ENCODE results near the gene PBOV1.

Gene PBOV1

DNA sequence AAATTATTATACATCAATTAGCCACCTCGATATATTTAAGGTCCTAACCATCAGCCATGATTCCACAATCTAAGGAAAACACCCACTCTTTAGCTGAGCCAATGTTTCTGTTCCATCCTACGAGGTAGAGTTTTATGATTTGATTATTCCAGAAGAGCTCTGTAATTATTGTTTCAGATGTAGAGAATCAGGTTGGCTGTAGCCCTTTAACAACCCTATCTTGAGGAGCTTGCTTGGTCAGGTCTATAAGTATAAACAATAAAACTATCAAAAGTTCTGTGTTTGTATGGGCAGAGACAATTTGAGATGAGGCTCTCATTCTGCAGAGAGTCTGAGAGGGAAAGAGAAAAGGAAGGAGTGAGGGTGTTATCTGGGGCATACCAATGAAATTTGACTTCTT is at the start of gene PBOV1:
Gene PBOV1 (minus strand): TSS at position 43 of the 400 bp plus-strand sequence. CDS start 96 bp downstream, outside the sequence.
- no peak for DNase-seq

DNA sequence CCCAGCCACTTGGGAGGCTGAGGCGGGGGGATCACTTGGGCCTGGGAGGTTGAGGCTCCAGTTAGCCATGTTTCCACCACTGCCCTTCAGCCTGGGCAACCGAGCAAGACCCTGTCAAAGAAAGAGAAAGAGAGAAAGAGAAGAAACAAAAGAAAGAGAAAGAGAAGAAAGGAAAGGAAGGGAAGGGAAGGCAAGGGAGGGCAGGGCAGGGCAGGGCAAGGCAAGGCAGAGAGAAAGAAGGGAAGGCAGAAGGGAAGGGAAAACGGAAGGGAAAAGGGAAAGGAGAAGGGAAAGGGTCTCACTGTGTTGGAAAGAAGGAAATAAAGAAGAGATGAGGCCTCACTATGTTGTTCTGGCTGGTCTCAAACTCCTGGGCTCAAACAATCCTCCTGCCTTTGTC is 47.8 kb upstream of the PBOV1 start:
- no peak for DNase-seq

GRCh38 chr6:138264372-138264880 is 46.1 kb upstream of the PBOV1 start:
- no peak for DNase-seq

- no peak for DNase-seq
Observed at GRCh38 chr6:138263963-138264362, 45.7 kb upstream of the PBOV1 start.

DNA sequence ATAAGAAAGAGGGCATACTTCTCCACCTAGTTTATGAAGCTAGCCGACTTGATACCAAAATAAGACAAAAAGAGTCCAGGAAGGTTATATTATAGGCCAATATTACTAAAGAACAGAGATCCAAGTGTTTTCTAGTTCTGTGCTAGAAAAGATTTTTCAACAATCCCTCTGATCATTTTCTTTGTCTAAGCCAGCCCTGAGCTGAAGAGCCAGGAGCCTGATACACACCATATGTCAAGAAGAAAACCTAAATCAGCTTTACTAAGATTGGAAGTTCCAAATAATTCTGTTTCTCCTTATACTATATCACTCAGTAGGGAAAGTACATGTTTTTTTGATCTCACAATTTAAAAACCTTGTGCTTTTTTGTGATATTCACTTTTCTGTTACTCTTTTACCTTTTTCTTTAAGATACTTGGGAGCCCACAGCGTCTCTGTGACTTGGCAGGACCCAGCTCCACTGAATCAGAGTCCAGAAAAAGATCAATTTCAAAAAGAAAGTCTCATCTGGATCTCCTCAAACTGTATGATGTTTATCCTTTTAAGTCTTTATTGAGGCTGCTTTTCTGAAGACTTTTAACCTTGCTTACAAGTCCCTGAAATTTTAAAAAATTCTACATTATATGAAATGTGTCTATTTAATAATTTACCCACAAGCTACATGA is 43.0 kb upstream of the PBOV1 start:
- DNase-seq, result no peak

GRCh38 chr6:138258991-138259390 is 40.7 kb upstream of the PBOV1 start:
- peak in 2 of 3 experiments; percentile 27 to 36 for DNase-seq

GRCh38 chr6:138258197-138258596 is 39.9 kb upstream of the PBOV1 start:
- DNase-seq, result no peak

- DNase-seq, result no peak
Observed at GRCh38 chr6:138257638-138258040, 39.3 kb upstream of the PBOV1 start.

GRCh38 chr6:138255443-138255842 is 37.2 kb upstream of the PBOV1 start:
- no peak for DNase-seq

DNA sequence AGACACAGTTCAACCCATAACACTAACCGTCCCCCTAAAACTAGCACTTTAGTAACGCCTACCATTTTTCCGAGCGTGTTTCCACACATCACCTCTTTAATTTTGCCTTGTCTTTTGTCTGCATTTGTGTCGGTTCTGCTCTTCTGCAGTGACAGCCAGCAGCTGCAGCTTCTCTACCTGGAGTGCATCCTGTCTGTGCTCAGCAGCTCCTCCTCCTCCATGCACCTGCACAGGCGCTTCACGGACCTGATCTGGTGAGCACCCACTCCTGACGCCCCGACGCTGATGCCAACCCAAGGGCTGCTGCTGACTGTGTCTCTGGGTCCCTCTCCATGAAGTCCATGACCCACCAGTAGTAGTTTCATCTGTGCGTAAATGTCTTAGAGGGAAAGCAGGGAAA is 35.4 kb upstream of the PBOV1 start:
- DNase-seq, result peak; percentile 11 to 45 (median 35)

DNA sequence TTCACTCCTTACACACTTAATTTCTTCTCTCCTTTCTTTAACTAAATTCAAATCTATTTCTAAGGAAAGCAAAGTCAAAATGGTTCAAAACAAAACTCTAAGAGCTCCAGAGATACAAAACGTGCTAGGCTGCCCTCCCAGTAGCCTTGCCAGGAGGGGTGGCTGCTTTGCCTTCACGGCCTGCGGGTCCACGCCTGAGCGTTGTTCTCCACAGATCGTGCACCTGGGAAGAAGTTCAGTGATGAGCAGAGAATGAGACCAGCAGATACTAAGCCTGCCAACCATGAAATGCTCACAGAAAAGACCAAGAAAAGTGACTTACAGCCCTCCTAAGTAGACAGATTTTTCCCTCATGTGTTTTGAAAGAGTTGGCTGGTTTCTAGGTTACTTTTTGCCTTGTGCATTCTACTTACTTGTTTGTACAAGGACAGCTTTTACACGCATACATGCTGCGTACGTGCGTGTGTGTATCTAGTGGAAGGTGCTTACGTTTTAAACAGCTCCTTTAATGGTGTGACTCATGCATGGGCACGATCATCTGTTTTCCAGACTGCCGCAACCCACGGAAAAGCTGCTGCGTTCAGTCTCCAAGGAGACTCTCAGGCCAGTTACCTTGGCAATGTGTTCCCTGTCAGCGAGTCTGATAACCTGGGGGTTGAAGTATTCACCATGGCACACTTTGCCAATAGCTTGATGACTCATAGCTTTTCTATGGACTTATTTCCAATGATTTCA is 32.4 kb upstream of the PBOV1 start:
- peak in 2 of 3 experiments; percentile 61 to 85 for DNase-seq

DNA sequence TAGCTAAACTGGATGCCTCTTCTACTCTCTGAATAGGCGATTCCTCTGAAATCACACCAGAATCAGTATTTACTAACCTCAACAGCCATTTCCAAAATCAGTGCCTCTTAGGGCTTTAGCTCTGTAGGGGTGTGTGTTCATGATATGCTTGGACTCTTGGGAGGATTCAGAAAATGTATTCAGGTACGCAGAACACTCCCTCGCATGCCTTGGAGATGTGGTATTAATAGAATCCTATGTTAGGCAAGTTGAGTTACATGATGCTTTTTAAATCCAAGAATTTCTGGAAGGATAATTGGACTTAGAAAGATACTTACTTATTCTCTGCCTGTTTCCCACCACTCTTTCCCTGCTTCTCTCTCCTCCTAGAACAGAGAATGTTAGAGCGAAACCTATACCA is 31.8 kb upstream of the PBOV1 start:
- no peak for DNase-seq

DNA sequence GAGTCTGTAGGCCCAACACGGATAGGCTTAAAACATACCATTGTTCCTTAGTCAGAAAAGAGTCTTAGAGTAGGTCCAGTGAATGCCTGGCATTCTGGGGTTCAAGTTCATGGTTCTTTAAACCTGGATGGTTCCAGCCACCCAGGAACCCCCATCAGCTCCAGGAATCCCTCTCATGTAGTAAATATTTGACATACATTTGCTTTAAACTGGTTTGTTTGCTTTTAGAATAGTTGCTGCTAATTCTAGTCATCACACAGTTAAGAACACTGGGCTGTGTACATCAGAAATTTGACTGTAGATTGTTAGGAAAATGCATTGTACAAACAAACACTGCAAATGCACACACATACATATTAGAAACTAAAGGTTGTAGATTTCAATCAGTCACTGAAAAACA is 30.6 kb upstream of the PBOV1 start:
- no peak for DNase-seq

- no peak for DNase-seq
Observed at GRCh38 chr6:138248011-138248410, 29.7 kb upstream of the PBOV1 start.

DNA sequence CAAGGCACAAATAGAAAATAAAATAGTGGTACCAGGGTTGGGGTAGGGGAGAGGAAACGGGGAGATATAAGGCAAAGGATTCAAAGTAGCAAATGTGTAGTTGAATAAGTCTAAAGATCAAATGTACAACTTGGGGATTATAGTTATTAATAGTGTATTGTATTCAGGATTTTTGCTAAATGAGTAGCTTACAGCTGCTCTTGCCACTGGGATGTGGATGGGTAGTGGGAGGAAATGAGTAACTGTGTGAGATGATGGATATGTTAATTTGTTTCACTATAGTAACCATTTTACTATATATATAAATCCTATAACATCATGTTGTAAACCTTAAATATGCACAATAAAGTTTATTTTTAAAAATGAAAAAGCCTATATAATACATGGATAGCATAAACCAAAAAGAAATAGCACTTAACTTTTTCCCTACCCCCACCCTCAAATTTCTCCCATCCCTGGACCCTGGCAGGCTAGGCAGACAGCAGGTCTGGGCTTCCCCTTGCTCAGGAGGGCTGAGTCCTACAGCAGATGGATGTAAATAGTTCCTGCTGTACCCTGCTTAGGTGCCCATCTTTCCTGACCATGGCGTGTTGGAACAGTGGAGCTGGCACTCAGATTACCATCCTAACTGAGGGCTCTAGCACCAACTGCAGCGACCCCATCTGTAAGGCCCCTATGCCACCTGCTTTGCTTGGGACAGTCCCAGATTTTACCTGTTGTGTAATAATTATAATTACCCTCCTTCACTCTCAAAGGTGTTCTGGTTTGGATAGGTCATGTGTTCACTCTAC is 28.6 kb upstream of the PBOV1 start:
- no peak for DNase-seq

DNA sequence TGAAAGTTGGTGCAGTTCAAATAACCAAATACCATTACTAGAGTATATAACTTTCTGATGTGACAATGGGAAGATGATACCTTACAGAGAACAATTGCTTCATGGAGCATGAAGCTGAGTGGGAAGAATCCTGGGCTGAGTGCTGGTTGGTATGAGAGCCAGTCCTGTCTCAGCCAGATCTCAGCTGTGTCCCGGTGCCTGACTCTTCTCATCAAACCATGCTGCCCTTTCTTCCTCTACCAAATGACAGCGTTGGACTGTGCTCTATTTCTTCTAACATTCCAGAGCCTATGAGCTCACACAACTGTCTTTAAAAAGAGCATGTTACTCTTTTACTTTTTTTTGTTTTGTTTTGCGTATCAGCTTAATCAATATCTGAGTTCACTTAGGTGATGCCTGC is 27.5 kb upstream of the PBOV1 start:
- DNase-seq, result no peak

GRCh38 chr6:138242987-138243592 is 24.8 kb upstream of the PBOV1 start:
- peak in 2 of 3 experiments; percentile 29 to 74 for DNase-seq

DNA sequence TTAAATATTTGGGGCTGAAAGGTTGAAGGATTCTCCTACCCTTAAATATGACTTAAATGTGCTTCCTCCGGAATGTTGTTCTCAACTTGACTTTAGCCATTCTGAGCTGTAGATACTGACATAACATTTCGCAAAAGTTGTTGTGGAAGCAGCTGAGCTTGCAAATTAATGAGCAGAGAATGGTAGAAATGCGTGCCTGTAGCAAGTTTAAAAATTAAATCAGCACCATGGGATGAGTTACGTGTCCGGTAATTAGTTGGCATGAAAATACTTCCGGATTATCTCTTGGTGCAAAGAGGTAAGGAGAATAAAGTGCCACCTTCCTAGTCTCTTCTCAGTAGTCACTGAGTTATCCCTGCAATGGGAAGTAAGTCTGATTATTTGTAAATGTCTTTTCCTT is 23.6 kb upstream of the PBOV1 start:
- DNase-seq, result no peak

DNA sequence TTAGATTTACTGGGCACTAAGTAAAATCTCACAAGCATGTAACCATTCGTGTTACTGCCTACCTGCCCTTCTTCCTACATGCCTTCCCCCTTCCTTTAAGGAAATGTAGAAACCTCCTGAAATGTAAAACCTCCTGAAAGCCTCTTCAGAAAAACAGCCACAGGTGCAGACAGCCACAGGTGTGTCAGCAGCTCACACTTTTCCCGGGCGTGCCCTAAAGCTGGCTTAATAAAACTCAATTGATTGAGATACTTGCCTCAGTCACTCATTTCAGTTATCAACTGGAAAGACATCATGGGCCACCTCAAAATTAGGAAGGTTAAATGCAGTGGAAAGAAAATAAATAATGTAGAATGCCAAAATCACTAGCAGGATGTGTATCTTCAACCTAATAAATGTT is 23.1 kb upstream of the PBOV1 start:
- peak in 1 of 3 experiments; percentile 39 for DNase-seq

DNA sequence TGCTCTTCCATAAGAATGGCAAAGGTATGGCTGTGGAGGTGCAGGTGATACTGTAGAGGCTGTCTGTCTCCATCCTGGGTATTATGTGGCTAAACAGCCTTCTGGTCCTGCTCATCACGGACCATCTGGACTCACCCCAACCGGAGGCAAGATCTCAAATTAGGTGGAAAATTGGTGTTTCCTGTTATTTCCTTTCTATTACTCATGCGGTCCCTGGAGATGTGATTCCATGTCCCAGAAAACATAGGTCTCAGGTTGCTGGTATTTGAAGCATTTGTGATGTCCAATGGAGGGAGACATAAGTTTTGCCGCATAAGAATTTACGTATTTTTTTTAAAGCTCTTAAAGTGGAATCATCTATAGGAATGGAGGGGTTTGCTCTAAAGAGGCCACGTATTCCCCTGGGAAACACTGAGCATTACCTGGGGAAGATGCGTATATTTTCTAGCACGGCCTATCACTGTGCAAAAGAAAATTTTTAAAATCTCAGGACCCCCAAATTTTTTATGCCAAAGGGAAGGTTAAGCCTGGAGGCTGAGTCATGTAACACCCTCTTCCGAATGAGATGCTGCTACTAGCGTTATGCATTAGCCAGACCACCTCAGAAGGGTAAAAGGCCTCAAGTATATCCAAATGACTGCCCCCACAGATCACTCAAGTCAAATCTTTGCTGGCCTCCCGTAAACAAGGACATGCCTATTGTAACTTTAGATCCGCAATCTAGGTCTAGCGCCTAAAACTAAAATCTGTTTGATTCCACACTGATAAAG is 22.4 kb upstream of the PBOV1 start:
- DNase-seq, result peak in 2 of 3 experiments; percentile 7 to 48

- DNase-seq, result no peak
Observed at GRCh38 chr6:138239774-138240173, 21.5 kb upstream of the PBOV1 start.

- DNase-seq, result peak in 2 of 3 experiments; percentile 12 to 50
Observed at GRCh38 chr6:138238368-138238767, 20.1 kb upstream of the PBOV1 start.

All from NCI-H1417 (cell line).